Heart left ventricle (tissue), 16 donors: ENCODE measurements around the gene DFFB. TPM values are rescaled to one million over a fixed set of nuclear protein-coding genes. Genes with fewer than 3 reads are reported as not detected.

Experiments used
- ATAC-seq, 4 donors: fragments of 200-7000 bp; cut with Tn5 transposase; one replicate each; pipeline ENCODE4 v1.9.1; 2020 to 2022; ENCODE audit warnings: moderate library complexity in 4 of 4, mild to moderate bottlenecking in 3 of 4, moderate number of reproducible peaks in 1 of 4
- DNase-seq, 5 donors: peaks; one replicate each; pipeline ENCODE4 v3.0.0-alpha.2; 2020
- H3K27ac ChIP-seq, 12 donors: fragments of 200-600 bp; sonication (generic) in 4 of 12; one replicate each; pipeline versions ENCODE4 v1.5.0 to v1.8.0; 2016 to 2022; ENCODE audit warnings: mild to moderate bottlenecking in 2 of 12
- H3K27me3 ChIP-seq, 9 donors: fragments of 200-600 bp; sonication (generic) in 2 of 9; one replicate each; pipeline versions ENCODE4 v1.5.1 to v1.8.0; 2016 to 2022; ENCODE audit warnings: mild to moderate bottlenecking in 3 of 9
- H3K36me3 ChIP-seq, 9 donors: fragments of 200-600 bp; sonication (generic) in 2 of 9; one replicate each; pipeline versions ENCODE4 v1.5.0 to v1.8.0; 2018 to 2022; ENCODE audit warnings: mild to moderate bottlenecking in 2 of 9
- H3K4me1 ChIP-seq, 12 donors: fragments of 200-600 bp; sonication (generic) in 4 of 12; one replicate each; pipeline versions ENCODE4 v1.5.0 to v1.8.0; 2016 to 2022; ENCODE audit warnings: mild to moderate bottlenecking in 3 of 12
- H3K4me3 ChIP-seq, 12 donors: fragments of 200-600 bp; sonication (generic) in 4 of 12; one replicate each; pipeline versions ENCODE4 v1.5.0 to v1.8.0; 2017 to 2022; ENCODE audit warnings: mild to moderate bottlenecking in 9 of 12, moderate library complexity in 4 of 12
- H3K9me3 ChIP-seq, 12 donors: fragments of 200-600 bp; sonication (generic) in 4 of 12; one replicate each; pipeline versions ENCODE4 v1.5.0 to v1.8.0; 2016 to 2022; ENCODE audit warnings: mild to moderate bottlenecking in 1 of 12
- POLR2A ChIP-seq, 2 donors: fragments of 450-650 bp; IDR thresholded peaks; one replicate each; pipeline ENCODE4 v1.6.1; 2017; ENCODE audit warnings: antibody characterized with exemption in 2 of 2, mild to moderate bottlenecking in 2 of 2, moderate library complexity in 2 of 2
- WGBS, 4 donors: extraction: QIAGEN DNeasy Blood & Tissue Kit in 2 of 4; methylation state at CpG; one replicate each; pipeline versions ENCODE4 v1.1.5 to v1.1.7; 2013 to 2018; 5-methylcytosine and 5-hydroxymethylcytosine counted together
- intact Hi-C, 10 donors: fragments of 100-400 bp; cut with DNase I; formaldehyde crosslinking; loops; one replicate each; pipeline versions ENCODE4 v1.11.1 to v1.14.2; 2022
- polyA plus RNA-seq, 2 donors: library from polyadenylated mRNA; stranded (reverse); fragments of 200-250 nt; gene quantifications; one replicate each; pipeline ENCODE4 v1.2.3, GENCODE V29; 2013
- total RNA-seq, 9 donors: library from RNA; depleted of rRNA in 2 of 9; stranded (reverse); fragments of >200 nt in 2 of 9; fragmentation: NEBNext Ultra II Directional in 3 of 9; extraction: Animal tissue kit (Norgen Biotek cat#: 25700) in 3 of 9; gene quantifications; one replicate each; pipeline versions ENCODE4 v1.1.0 to v1.2.4, GENCODE V29; 2016 to 2023
- TF ChIP-seq, protein P1 (sequence below), 12 donors: fragments of 200-600 bp; sonication (generic) in 4 of 12; IDR thresholded peaks; one replicate each; pipeline versions ENCODE4 v1.5.0 to v1.8.0; 2018 to 2022; ENCODE audit warnings: antibody characterized with exemption in 12 of 12, mild to moderate bottlenecking in 5 of 12
- donor health status: ischemic (EF 13 %, LVEDD 7.1; RV severe dilation, severe dysfunction).
- donor health status: healthy with polysubstance abuse.
- donor health status: DM: no; HTN: yes; CAD: no.
- donor health status: DM: no; HTN: no; CAD: no.
- donor health status: ischemic (EF 25% LVEDD 6.9; RV normal size, moderate dysfunction).
- donor health status: ischemic (EF 25% LVEDD 5.7; RV mildly dilated, moderate dysfunction).
- donor health status: healthy.
- donor health status: DM: yes; HTN: yes; CAD: no.
- donor health status: ischemic (EF 35%, LVEDD 5.7; RV mildly dilated, moderate dysfunction).
- donor health status: nonischemic (EF 11% LVEDD 7.7; RV severe dilation, severe dysfunction).
- donor health status: DM: yes; HTN: yes; CAD: no.
- donor health status: PGD.
- donor health status: ischemic (EF 29% LVEDD 5.4; RV normal size, mild dysfunction).
- donor health status: nonischemic (EF 23%, LVEDD 6.1; RV moderate dilation, normal function).

Gene DFFB
- total and polyA plus RNA-seq, 11 donors, result 1.3 to 5.8 (median 2.6) TPM

DNA sequence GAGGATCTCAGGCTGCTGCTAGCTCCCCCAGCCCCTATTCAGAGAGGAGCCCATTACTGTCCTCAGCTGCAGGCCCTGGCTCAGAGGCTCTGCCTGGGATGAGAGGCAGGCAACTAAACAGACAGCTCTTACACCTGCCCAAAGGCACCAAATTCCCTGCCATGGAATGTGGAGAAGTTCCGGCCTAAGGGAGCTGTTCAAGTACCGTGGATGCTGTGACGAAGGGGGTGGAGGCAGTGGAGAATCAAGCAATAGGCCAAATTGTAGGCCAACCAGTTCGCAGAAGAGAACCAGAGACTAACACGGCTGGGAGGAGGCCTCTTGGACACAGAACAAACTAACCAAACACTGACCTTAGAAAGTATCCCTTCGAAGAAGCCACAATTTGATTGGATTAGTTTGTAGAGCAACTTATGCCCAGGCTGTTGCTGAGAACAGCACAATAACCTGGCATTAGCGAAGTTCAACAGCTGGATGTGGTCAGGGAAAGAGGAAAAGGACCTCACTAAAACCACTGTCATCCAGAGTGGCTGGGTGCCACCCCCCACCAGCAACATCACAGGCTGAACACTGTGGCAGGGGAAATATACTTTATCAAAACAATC lies 39.2 kb downstream of the DFFB start:
- intact Hi-C loops, result no loop called here
- no peak for ATAC-seq
- peaks cover 0 to 28% (median 11%) of the 10 kb centered on the region in 12 donors for H3K9me3 ChIP-seq
- TF ChIP-seq, protein P1, sequence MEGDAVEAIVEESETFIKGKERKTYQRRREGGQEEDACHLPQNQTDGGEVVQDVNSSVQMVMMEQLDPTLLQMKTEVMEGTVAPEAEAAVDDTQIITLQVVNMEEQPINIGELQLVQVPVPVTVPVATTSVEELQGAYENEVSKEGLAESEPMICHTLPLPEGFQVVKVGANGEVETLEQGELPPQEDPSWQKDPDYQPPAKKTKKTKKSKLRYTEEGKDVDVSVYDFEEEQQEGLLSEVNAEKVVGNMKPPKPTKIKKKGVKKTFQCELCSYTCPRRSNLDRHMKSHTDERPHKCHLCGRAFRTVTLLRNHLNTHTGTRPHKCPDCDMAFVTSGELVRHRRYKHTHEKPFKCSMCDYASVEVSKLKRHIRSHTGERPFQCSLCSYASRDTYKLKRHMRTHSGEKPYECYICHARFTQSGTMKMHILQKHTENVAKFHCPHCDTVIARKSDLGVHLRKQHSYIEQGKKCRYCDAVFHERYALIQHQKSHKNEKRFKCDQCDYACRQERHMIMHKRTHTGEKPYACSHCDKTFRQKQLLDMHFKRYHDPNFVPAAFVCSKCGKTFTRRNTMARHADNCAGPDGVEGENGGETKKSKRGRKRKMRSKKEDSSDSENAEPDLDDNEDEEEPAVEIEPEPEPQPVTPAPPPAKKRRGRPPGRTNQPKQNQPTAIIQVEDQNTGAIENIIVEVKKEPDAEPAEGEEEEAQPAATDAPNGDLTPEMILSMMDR (IDR thresholded peaks at IDR 0.05), result no peak
- TF ChIP-seq POLR2A (IDR thresholded peaks at IDR 0.05), result no peak
- peaks cover 0 to 18% (median 0%) of the 10 kb centered on the region in 9 donors for H3K36me3 ChIP-seq
- WGBS, 4 donors, result 90 to 94% (median 91%) methylated on average over 7 of the region's 7 CpGs
- H3K27me3 ChIP-seq, result no peaks in the 10 kb centered on the region
- H3K27ac ChIP-seq, result no peak overlapping the region
- H3K4me1 ChIP-seq, result peaks cover 0 to 27% (median 14%) of the 10 kb centered on the region in 12 donors
- no peak overlapping the region for H3K4me3 ChIP-seq
- DNase-seq, result no peak

DNA sequence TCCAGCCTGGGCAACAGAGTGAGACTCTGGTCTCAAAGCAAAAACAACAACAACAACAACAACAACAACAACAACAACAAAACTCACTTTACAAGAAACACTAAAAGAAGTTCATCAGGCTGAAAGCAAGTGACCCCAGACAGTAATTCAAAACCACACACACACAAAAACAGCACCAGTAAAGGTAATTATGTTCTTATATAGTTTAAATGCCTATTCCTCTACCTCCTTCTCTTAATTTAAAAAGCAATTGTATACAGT lies 41.1 kb downstream of the DFFB start:
- H3K4me1 ChIP-seq, result peaks cover 0 to 17% (median 8%) of the 10 kb centered on the region in 12 donors
- no peaks in the 10 kb centered on the region for H3K27me3 ChIP-seq
- H3K9me3 ChIP-seq, result peaks cover 0 to 28% (median 11%) of the 10 kb centered on the region in 12 donors
- ATAC-seq (no peak), DNase-seq (no peak)
- TF ChIP-seq, protein P1 (IDR thresholded peaks at IDR 0.05), result no peak
- no peak for TF ChIP-seq POLR2A (IDR thresholded peaks at IDR 0.05)
- peaks cover 0 to 12% (median 0%) of the 10 kb centered on the region in 9 donors for H3K36me3 ChIP-seq
- no peak overlapping the region for H3K27ac ChIP-seq
- intact Hi-C loops, result loop anchor here in 1 of 10 donors (2.0 kb wide), 1 partner anchor 42 kb away; the partner anchor contains the start of genes CEP104 and DFFB
- peak overlapping the region in 1 of 12 donors; percentile 65 for H3K4me3 ChIP-seq

DNA sequence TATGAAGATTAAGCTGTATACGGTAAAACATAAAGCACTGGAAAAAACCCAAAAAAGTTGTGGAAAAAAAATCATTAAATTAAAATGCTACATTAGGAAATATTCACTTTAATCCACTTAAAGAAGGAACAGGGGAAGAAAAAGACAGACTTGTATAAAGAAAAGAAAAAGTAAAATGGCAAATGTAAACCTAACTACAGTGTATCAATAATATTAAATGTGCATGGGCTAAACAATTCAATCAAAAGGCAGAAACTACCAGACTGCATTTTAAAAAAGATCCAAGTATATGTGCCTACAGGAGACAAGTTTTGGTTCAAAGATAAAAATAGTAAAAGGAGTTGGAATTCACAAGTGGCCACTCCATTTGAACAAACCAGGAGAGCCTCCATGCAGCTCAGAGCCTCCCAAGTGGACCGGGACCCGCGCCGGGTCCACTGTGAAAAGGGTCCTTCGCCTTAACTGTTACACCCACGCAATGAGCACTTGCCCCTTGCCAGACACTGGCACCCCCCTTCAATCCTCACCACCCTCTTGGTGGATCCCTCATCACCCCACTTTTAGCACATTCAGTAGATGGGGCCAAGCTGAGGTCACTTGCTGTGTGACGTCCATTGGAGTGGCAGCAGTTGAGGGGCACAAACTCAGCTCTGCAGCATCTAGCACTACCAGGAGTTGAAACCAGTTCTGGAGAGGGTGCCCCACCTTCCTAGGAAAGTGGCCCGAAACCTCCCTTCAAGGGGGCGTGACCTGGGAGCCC lies 41.9 kb downstream of the DFFB start:
- Histone ChIP-seq H3K36me3 (peaks cover 0 to 12% (median 0%) of the 10 kb centered on the region in 9 donors), H3K9me3 (peaks cover 0 to 28% (median 11%) of the 10 kb centered on the region in 12 donors), H3K4me3 (peak overlapping the region; percentile 29 to 98 (median 88)), H3K27me3 (no peaks in the 10 kb centered on the region), H3K27ac (peak overlapping the region in 11 of 12 donors; percentile 96 to 100 (median 98)), H3K4me1 (peaks cover 0 to 15% (median 8%) of the 10 kb centered on the region in 12 donors)
- TF ChIP-seq, protein P1 (IDR thresholded peaks at IDR 0.05), result no peak
- no peak for TF ChIP-seq POLR2A (IDR thresholded peaks at IDR 0.05)
- no peak for DNase-seq
- 33 to 63% (median 47%) methylated on average over 8 to 10 of the region's 10 CpGs for WGBS, 4 donors
- intact Hi-C loops, result loop anchor here in 1 of 10 donors (2.0 kb wide), 1 partner anchor 42 kb away; the partner anchor contains the start of genes CEP104 and DFFB
- ATAC-seq, result no peak

DNA sequence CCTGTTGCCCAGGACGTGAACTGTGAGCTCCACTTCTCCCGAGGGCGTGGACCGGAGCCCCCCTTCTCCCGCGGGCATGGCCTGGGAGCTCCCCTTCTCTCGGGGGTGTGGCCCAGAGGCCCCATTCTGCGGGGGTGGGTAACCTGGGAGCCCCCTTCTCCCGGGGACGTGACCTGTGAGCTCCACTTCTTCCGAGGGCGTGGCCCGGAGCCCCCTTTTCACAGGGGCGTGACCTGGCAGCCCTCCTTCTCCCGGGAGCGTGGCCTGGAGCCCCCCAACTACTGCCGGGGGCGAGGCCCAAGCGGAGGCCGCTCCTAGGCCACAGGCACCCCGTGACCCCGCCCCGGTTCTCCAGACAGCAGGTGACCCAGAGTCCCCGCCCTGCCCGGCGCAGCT lies 42.5 kb downstream of the DFFB start:
- DNase-seq (no peak), ATAC-seq (no peak)
- intact Hi-C loops, result loop anchor here in 3 of 10 donors (2.0 to 10.0 kb wide), 3 partner anchors 43 to 1845 kb away; partner anchors contain the start of genes CEP104 (in 2 of the 3), DFFB (in 2 of the 3) and FAAP20 (in 1 of the 3)
- Histone ChIP-seq H3K36me3 (peaks cover 0 to 10% (median 0%) of the 10 kb centered on the region in 9 donors), H3K9me3 (peaks cover 0 to 28% (median 11%) of the 10 kb centered on the region in 12 donors), H3K4me3 (peak overlapping the region; percentile 29 to 98 (median 88)), H3K27me3 (no peaks in the 10 kb centered on the region), H3K27ac (peak overlapping the region; percentile 93 to 100 (median 98)), H3K4me1 (peaks cover 0 to 15% (median 8%) of the 10 kb centered on the region in 12 donors)
- TF ChIP-seq POLR2A (IDR thresholded peaks at IDR 0.05), result no peak
- TF ChIP-seq, protein P1 (IDR thresholded peaks at IDR 0.05), result peak in 1 of 12 donors; percentile 7
- 0 to 1% methylated on average over 26 of the region's 26 CpGs; no CpG with 5 or more reads in 2 of the 4 donors for WGBS, 4 donors
